Uterus (tissue), 4 donors: ENCODE data around the gene CARD9. TPM values are rescaled to one million over a fixed set of nuclear protein-coding genes. Genes with fewer than 3 reads are reported as not detected.

Source experiments
- DNase-seq, 2 donors: peaks; one replicate each; pipeline ENCODE4 v3.0.0-alpha.2; 2019 to 2020
- H3K27ac ChIP-seq, 2 donors: fragments of 200-600 bp; sonication (generic); 1 replicate in 1 of 2; 2 replicates in 1 of 2; pipeline ENCODE4 v1.5.1; 2016 to 2018
- H3K27me3 ChIP-seq, 2 donors: fragments of 200-600 bp; sonication (generic); one replicate each; pipeline ENCODE4 v1.5.1; 2018 to 2019; ENCODE audit warnings: control low read depth in 1 of 2
- H3K36me3 ChIP-seq, 2 donors: fragments of 200-600 bp; sonication (generic); one replicate each; pipeline ENCODE4 v1.5.1; 2019; ENCODE audit warnings: control low read depth in 1 of 2
- H3K4me1 ChIP-seq, 2 donors: fragments of 200-600 bp; sonication (generic); one replicate each; pipeline ENCODE4 v1.5.1; 2018 to 2019; ENCODE audit warnings: control low read depth in 1 of 2
- H3K4me3 ChIP-seq, 2 donors: fragments of 200-600 bp; sonication (generic); 1 replicate in 1 of 2; 2 replicates in 1 of 2; pipeline ENCODE4 v1.5.1; 2018 to 2019; ENCODE audit warnings: mild to moderate bottlenecking in 1 of 2
- H3K9me3 ChIP-seq, 2 donors: fragments of 200-600 bp; sonication (generic); one replicate each; pipeline ENCODE4 v1.5.1; 2019; ENCODE audit warnings: control low read depth in 1 of 2
- CTCF ChIP-seq, 4 experiments: fragments of 200-600 bp in 2 of 4; fragments of 450-650 bp in 2 of 4; sonication (generic) in 2 of 4; IDR thresholded peaks; one replicate each; pipeline ENCODE4 v1.5.1; 2016 to 2019; ENCODE audit warnings: antibody characterized with exemption in 4 of 4, mild to moderate bottlenecking in 2 of 4, moderate library complexity in 1 of 4
- POLR2A ChIP-seq, 2 donors: fragments of 450-650 bp; IDR thresholded peaks; one replicate each; pipeline ENCODE4 v1.6.1; 2016; ENCODE audit warnings: antibody characterized with exemption in 2 of 2, mild to moderate bottlenecking in 1 of 2, moderate library complexity in 1 of 2
- intact Hi-C: fragments of 100-400 bp; cut with DNase I; formaldehyde crosslinking; loops from one replicate; pipeline ENCODE4 v1.15.1; 2023; ENCODE audit warnings: low total_unique reads
- total RNA-seq, 4 donors: library from RNA; depleted of rRNA in 3 of 4; stranded (reverse); fragments of >200 nt in 3 of 4; gene quantifications; one replicate each; pipeline versions ENCODE4 v1.1.0 to v1.2.4, GENCODE V29; 2014 to 2023
- donor health status: DM: yes; HTN: yes; CAD: no.

CARD9 gene
- total RNA-seq, 4 donors from 2014 or later: under 0.01 to 10.6 (median 2.5) TPM

DNA sequence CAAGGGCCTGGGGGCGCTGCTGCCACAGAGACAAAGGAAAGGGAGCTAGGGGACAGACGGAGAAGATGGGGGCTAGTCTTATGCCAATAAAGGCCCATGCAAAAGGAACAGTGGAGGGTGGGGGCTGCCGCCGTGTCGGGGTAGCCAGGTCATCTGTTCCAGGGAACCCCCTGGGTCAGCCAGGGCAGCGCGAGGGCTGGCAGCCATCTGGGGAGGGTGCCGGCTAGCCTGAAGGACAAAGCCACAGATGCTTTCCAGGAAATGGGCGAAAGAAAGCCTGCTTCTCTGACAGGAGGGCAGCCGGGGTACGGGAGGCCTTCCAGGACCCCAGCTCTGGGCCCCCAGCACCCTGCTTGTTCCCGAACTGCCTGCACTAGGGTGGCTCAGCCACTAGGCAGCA, 1.6 kb upstream of the CARD9 start:
- Histone ChIP-seq H3K9me3 (no peaks in the 10 kb centered on the region), H3K27ac (no peak overlapping the region), H3K4me3 (no peak overlapping the region), H3K4me1 (no peaks in the 10 kb centered on the region), H3K36me3 (no peaks in the 10 kb centered on the region), H3K27me3 (no peaks in the 10 kb centered on the region)
- no peak for DNase-seq
- intact Hi-C loops: no loop called here
- no peak for TF ChIP-seq CTCF (IDR thresholded peaks at IDR 0.05)
- TF ChIP-seq POLR2A (IDR thresholded peaks at IDR 0.05): no peak

- DNase-seq: no peak
- H3K4me1 ChIP-seq: no peaks in the 10 kb centered on the region
- intact Hi-C loops: no loop called here
- no peaks in the 10 kb centered on the region for H3K36me3 ChIP-seq
- no peak overlapping the region for H3K27ac ChIP-seq
- no peak overlapping the region for H3K4me3 ChIP-seq
- H3K27me3 ChIP-seq: no peaks in the 10 kb centered on the region
- TF ChIP-seq POLR2A (IDR thresholded peaks at IDR 0.05) (no peak), CTCF (IDR thresholded peaks at IDR 0.05) (no peak)
- no peaks in the 10 kb centered on the region for H3K9me3 ChIP-seq
These were observed 710 bp upstream of the CARD9 start for GRCh38 chr9:136374183-136374575.

DNA sequence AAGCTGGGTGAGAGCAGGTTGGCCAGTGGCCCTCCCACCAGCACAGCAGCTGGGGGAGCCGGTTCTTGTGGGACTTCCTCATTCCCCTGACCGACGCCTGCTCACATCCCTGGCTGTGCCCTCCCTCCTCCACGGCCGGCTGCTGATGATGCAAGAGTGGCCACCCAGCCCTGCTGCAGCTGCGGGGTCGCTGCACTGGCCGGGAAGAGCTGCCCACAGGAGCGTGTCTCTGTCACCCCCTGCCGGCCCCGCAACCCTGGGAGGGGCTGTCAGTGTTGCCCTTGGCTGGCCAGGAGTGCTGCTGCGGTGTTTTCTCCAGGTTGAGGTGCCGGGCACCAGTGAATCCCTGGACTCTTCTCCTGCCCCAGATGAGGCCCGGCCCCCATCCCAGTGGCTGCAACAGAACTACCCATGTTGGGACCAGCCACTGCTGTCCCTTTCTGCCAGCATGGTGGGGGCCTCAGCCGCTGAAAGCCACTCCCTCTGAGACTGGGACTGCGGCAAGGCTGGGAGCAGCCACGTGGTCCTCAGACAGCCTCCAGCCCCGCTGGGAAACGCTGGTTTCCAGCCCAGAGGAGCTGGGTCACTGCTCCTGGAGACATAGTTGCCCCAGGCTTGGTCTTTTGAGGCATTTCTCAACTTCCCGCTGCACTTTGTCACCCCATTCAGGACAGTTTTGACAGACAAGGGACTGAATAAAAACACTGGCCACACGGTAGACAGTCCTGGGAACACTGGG, 739 bp downstream of the CARD9 start:
- Histone ChIP-seq H3K9me3 (no peaks in the 10 kb centered on the region), H3K4me1 (no peaks in the 10 kb centered on the region), H3K36me3 (no peaks in the 10 kb centered on the region), H3K27me3 (no peaks in the 10 kb centered on the region), H3K27ac (no peak overlapping the region), H3K4me3 (no peak overlapping the region)
- intact Hi-C loops: no loop called here
- peak in 1 of 2 donors; percentile 58 for DNase-seq
- no peak for TF ChIP-seq POLR2A (IDR thresholded peaks at IDR 0.05)
- TF ChIP-seq CTCF (IDR thresholded peaks at IDR 0.05): peak in 1 of 4 experiments; percentile 28

DNA sequence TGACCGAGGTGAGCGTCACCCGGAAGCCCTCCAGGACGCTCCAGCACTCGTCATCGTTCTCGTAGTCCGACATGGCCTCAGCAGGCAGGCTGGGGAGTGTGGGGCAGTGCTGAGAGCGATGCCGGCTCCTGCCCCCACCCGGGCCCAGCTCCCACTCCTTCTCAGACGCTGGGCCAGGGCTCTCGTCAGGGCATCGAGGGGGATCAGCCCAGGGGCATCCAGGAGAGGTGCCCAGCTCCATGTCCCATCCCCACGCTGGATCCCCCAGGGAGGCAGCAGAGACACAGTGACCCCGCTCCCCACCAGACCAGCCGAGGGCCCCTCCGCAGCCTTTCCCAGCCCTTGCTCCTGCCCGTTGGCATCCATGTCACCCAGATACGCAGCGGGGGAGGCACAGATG, 1.5 kb downstream of the CARD9 start:
- no peak for DNase-seq
- no peak for TF ChIP-seq CTCF (IDR thresholded peaks at IDR 0.05)
- no peak for TF ChIP-seq POLR2A (IDR thresholded peaks at IDR 0.05)
- no peaks in the 10 kb centered on the region for H3K4me1 ChIP-seq
- H3K27ac ChIP-seq: no peak overlapping the region
- no peaks in the 10 kb centered on the region for H3K36me3 ChIP-seq
- no peak overlapping the region for H3K4me3 ChIP-seq
- intact Hi-C loops: no loop called here
- no peaks in the 10 kb centered on the region for H3K27me3 ChIP-seq
- no peaks in the 10 kb centered on the region for H3K9me3 ChIP-seq

- no peak overlapping the region for H3K4me3 ChIP-seq
- intact Hi-C loops: no loop called here
- no peaks in the 10 kb centered on the region for H3K4me1 ChIP-seq
- H3K9me3 ChIP-seq: no peaks in the 10 kb centered on the region
- no peaks in the 10 kb centered on the region for H3K36me3 ChIP-seq
- no peak overlapping the region for H3K27ac ChIP-seq
- TF ChIP-seq CTCF (IDR thresholded peaks at IDR 0.05) (no peak), POLR2A (IDR thresholded peaks at IDR 0.05) (no peak)
- DNase-seq: no peak
- no peaks in the 10 kb centered on the region for H3K27me3 ChIP-seq
These were observed 2.0 kb downstream of the CARD9 start for GRCh38 chr9:136371533-136371880.
